SK-N-MC (cell line): ENCODE data around the gene SLC6A7.

Experiments used
- DNase-seq: peaks from one replicate; pipeline ENCODE4 v3.0.0-alpha.2; 2011; ENCODE audit warnings: low read depth, low spot score
- H3K27ac ChIP-seq: fragments of 200-600 bp; sonication (generic); 2 replicates; pipeline ENCODE4 v1.5.1; 2016; ENCODE audit warnings: mixed run types
- H3K36me3 ChIP-seq: fragments of 200-600 bp; sonication (generic); 2 replicates; pipeline ENCODE4 v1.6.1; 2017; ENCODE audit warnings: antibody characterized with exemption, low read length, mixed read lengths; ENCODE audit not compliant: insufficient read depth
- H3K4me3 ChIP-seq: fragments of 200-600 bp; sonication (generic); 2 replicates; pipeline ENCODE4 v1.5.1; 2016
- H3K9ac ChIP-seq: fragments of 200-600 bp; sonication (generic); 2 replicates; pipeline ENCODE4 v1.8.0; 2017; ENCODE audit warnings: mixed run types, mixed read lengths; ENCODE audit not compliant: insufficient read length
- H3K9me3 ChIP-seq: fragments of 200-600 bp; sonication (generic); 2 replicates; pipeline ENCODE4 v1.6.1; 2017; ENCODE audit warnings: low read depth, mild to moderate bottlenecking, antibody characterized with exemption, low read length, moderate library complexity, mixed read lengths
- EZH2 ChIP-seq: fragments of 200-600 bp; sonication (generic); IDR thresholded peaks from one replicate; pipeline ENCODE4 v1.6.1; 2017; ENCODE audit warnings: antibody characterized with exemption
- FOXP2 ChIP-seq: optimal IDR thresholded peaks from 2 replicates; pipeline ENCODE3; 2011; ENCODE audit warnings: mild to moderate bottlenecking, moderate library complexity; ENCODE audit not compliant: insufficient read depth; ENCODE audit errors: extremely low read length, control extremely low read depth
- POLR2AphosphoS5 ChIP-seq: IDR thresholded peaks from 2 replicates; pipeline ENCODE4 v1.6.1; 2012; ENCODE audit warnings: mild to moderate bottlenecking, low read depth, low read length, borderline replicate concordance

The SLC6A7 gene

GRCh38 chr5:150248946-150249345 lies 59.1 kb downstream of the SLC6A7 start:
- no peaks in the 10 kb centered on the region for H3K9me3 ChIP-seq
- DNase-seq, result no peak
- H3K36me3 ChIP-seq, result no peaks in the 10 kb centered on the region
- TF ChIP-seq POLR2AphosphoS5 (no peak), EZH2 (no peak), FOXP2 (no peak)
- H3K27ac ChIP-seq, result no peak overlapping the region
- no peak overlapping the region for H3K9ac ChIP-seq
- no peak overlapping the region for H3K4me3 ChIP-seq

- DNase-seq, result no peak
- Histone ChIP-seq H3K36me3 (no peaks in the 10 kb centered on the region), H3K4me3 (no peak overlapping the region), H3K9ac (no peak overlapping the region), H3K27ac (no peak overlapping the region), H3K9me3 (no peaks in the 10 kb centered on the region)
- TF ChIP-seq EZH2 (no peak), POLR2AphosphoS5 (no peak), FOXP2 (no peak)
These were observed 59.9 kb downstream of the SLC6A7 start for GRCh38 chr5:150249744-150250143.

- Histone ChIP-seq H3K27ac (no peak overlapping the region), H3K9me3 (no peaks in the 10 kb centered on the region), H3K9ac (no peak overlapping the region), H3K36me3 (no peaks in the 10 kb centered on the region), H3K4me3 (no peak overlapping the region)
- TF ChIP-seq POLR2AphosphoS5, result no peak
- TF ChIP-seq FOXP2, result no peak
- TF ChIP-seq EZH2, result no peak
- DNase-seq, result no peak
These were observed 61.6 kb downstream of the SLC6A7 start for GRCh38 chr5:150251504-150251903.

GRCh38 chr5:150252489-150252888 lies 62.6 kb downstream of the SLC6A7 start:
- Histone ChIP-seq H3K36me3 (no peaks in the 10 kb centered on the region), H3K4me3 (no peak overlapping the region), H3K27ac (no peak overlapping the region), H3K9ac (no peak overlapping the region), H3K9me3 (no peaks in the 10 kb centered on the region)
- DNase-seq, result no peak
- TF ChIP-seq EZH2, result no peak
- no peak for TF ChIP-seq POLR2AphosphoS5
- TF ChIP-seq FOXP2, result no peak

- H3K9me3 ChIP-seq, result no peaks in the 10 kb centered on the region
- TF ChIP-seq FOXP2 (no peak), POLR2AphosphoS5 (no peak), EZH2 (no peak)
- H3K4me3 ChIP-seq, result no peak overlapping the region
- H3K9ac ChIP-seq, result no peak overlapping the region
- no peak for DNase-seq
- H3K27ac ChIP-seq, result no peak overlapping the region
- H3K36me3 ChIP-seq, result no peaks in the 10 kb centered on the region
These were observed 63.8 kb downstream of the SLC6A7 start for GRCh38 chr5:150253416-150254208.

GRCh38 chr5:150254363-150254762 lies 64.5 kb downstream of the SLC6A7 start:
- TF ChIP-seq POLR2AphosphoS5 (no peak), EZH2 (no peak), FOXP2 (no peak)
- Histone ChIP-seq H3K36me3 (no peaks in the 10 kb centered on the region), H3K4me3 (no peak overlapping the region), H3K9ac (no peak overlapping the region), H3K27ac (no peak overlapping the region), H3K9me3 (no peaks in the 10 kb centered on the region)
- no peak for DNase-seq

GRCh38 chr5:150254774-150255173 lies 64.9 kb downstream of the SLC6A7 start:
- Histone ChIP-seq H3K4me3 (no peak overlapping the region), H3K9ac (no peak overlapping the region), H3K27ac (no peak overlapping the region), H3K36me3 (no peaks in the 10 kb centered on the region), H3K9me3 (no peaks in the 10 kb centered on the region)
- no peak for DNase-seq
- TF ChIP-seq FOXP2, result no peak
- TF ChIP-seq POLR2AphosphoS5, result no peak
- TF ChIP-seq EZH2, result no peak

GRCh38 chr5:150255659-150256409 lies 66.0 kb downstream of the SLC6A7 start:
- DNase-seq, result no peak
- H3K4me3 ChIP-seq, result no peak overlapping the region
- TF ChIP-seq FOXP2 (no peak), EZH2 (no peak), POLR2AphosphoS5 (no peak)
- H3K27ac ChIP-seq, result no peak overlapping the region
- H3K9ac ChIP-seq, result no peak overlapping the region
- no peaks in the 10 kb centered on the region for H3K36me3 ChIP-seq
- H3K9me3 ChIP-seq, result no peaks in the 10 kb centered on the region
